ENCODE results near the gene ALDH7A1. TPM values are rescaled to one million over a fixed set of nuclear protein-coding genes. Genes with fewer than 3 reads are reported as not detected.

ALDH7A1 gene
- total RNA-seq: 23.3 and 25.1 TPM in 2 replicates

GRCh38 chr5:126594748-126595485 is at the start of gene ALDH7A1:
TSS of gene ALDH7A1 (minus strand) at chr5:126595219. CDS start at chr5:126595198, 21 bp downstream.

DNA sequence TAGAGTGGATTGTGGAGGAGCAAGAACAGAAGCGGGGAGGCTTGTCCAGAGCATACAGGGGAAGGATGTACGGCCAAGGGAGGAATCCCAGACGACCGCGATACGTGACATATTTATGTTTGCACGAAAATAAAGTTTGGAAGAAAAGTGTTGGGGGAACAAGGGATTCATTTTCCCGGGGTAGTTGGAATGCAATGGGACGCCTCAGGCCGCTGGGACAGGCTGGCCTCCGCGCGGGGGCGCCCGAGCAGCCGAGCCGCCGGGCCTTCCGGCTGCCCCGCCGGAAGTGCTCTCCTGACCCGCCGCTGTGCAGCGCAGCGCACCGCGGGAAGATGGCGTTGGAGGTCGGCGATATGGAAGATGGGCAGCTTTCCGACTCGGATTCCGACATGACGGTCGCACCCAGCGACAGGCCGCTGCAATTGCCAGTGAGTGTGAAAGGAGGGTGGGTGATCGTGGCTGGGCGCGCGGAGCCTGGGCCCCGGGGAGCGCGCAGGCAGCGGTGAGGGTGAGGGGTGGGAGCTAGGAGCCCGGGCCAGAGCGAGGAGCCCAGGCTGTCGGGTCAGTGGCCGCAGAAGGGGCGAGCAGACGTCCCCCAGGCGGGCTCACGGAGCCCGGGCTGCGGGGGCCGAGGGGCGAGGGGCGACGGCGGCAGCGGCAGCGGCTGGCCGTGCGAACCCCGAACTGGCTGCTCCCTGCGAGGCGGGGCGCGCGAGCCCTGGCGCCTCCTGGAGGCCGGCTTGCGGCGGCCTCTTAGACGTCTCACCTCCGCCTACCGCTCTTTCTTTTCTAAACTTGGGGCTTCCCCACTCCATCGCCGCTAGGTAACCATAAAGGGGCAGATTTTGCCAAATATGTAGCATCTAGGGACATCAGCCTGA is 5.9 kb upstream of the ALDH7A1 start, which contains the start of gene PHAX:
TSS of gene PHAX (plus strand) at position 317 of the 881 bp plus-strand sequence. CDS start at position 333, 16 bp downstream.

Other genes starting within 250 kb of the ALDH7A1 start
- 8.7 and 16.8 TPM in 2 replicates for gene GRAMD2B, start 171.8 kb downstream of the ALDH7A1 start, total RNA-seq
- 27.1 and 44.7 TPM in 2 replicates for gene PHAX, start 5.7 kb upstream of the ALDH7A1 start, total RNA-seq
- 12.4 and 22.5 TPM in 2 replicates for gene LMNB1, start 181.9 kb upstream of the ALDH7A1 start, total RNA-seq